ENCODE measurements around the gene OBSCN.
"Not testable (repeated sequence)": the region's sequence is repeated elsewhere in the genome, so short reads cannot be mapped to it uniquely, and the experiment has no call there.

The OBSCN gene

DNA sequence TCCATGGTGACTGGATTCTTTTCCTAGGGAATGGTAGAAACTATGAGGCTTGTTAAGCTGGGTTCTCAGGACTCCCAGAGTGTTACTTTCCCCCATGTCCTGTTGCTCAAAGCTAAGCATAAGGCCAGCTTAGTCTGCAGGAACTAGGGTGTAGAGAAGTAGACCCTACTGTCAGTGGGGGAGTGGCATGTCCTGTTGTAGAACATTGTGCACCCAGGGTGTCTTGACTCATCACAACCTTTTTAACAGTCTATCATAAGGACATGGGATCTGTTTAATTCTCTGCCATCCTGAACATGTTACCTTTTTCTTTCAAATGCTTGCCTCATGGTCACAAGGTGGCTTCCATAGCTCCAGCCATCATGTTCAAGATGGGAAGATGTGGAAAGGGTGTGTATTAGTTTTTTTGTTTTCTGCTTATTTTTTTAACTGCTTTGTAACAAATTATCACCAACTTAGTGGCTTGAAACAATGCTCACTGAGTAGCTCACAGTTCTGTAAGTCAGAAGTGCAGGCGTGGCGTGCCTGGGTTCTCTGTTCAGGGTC is 17.4 kb downstream of the OBSCN start:
- no peak for DNase-seq

DNA sequence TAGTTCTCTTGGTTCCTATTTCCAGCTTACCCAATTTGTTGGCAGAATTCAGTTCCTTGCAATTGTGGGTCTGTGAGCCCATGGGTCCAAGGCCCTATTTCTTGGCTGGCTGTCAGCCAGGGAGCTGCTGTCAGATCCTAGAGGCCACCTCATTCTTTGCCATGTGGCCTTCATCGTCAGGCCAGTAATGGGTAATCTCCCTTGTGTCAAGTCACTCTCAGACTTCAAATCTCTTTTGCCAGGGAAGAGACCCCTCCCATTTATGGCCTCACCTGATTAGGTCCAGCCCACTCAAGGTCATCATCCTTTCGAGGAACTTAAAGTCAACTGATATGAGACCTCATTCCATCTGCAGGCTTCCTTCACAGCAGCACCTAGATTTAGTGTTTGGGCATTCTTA is 17.9 kb downstream of the OBSCN start:
- DNase-seq: no peak

DNA sequence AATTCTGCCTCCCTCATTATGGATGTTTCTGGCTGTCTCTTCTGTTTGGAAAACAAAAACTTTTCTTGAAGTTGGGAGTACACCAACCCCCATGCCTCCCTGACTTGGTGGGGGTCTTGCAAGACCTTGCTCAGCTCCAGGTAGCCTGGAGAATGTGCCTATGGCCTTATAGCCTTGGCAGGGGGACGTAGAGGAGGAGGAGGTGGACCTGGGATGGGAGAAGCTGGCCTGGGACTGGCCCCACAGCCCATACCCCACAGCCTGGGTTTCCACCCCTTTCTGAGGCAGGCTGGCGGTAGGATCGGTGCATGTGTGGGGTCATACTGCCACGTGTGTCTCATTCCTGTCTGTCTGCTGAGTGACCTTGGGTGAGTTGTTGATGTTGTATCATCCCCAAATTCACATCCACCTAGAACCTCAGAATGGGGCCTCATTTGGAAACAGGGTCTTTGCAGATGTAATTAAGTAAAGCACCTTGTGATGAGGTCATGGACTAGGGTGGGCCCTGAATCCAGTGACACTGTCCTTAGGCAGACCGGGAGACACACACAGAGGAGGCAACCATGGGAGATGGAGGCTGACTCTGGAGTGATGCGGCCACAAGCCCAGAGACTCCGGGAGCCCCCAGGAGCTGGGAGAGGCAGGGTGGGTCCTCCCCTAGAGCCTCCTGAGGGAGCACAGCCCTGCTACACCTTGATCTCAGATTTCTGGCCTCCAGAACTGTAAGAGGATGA is 18.5 kb downstream of the OBSCN start:
- DNase-seq: no peak

GRCh38 chr1:228226956-228227791 is 19.3 kb downstream of the OBSCN start:
- DNase-seq: no peak

DNA sequence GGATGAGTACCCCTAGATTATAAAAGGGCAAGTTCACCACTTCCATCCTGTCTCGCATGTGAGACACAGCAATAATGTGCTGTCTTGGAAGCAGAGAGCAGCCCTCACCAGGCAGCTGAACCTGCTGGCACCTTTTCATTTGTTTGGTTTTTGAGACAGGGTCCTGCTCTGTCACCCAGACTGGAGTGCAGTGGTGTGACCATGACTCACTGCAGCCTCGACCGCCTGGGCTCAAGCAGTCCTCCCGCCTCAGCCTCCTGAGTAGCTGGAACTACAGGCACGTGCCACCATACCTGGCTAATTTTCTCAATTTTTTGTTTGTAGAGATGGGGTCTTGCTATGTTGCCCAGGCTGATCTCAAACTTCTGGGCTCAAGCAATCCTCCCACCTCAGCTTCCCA is 20.3 kb downstream of the OBSCN start:
- not testable (repeated sequence) for DNase-seq

DNA sequence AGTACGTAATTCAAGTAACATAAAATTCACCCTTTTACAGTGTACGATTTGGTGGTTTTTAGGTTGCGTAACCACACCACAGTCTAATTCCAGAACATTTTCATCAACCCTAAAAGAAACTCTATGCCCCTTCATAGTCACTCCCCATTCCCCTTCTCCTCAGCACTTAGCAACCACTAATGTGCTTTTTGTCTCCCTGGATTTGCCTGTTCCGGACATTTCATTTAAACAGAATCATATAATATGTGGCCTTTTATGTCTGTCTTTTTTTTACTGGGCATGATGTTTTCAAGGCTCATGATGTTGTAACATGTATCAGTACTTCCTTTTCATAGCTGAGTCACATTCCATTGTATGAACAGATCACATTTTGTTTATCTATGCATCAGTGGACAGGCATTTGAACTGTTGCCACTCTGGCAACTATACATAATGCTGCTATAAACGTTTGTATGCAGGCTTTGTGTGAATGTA is 20.8 kb downstream of the OBSCN start:
- no peak for DNase-seq

DNA sequence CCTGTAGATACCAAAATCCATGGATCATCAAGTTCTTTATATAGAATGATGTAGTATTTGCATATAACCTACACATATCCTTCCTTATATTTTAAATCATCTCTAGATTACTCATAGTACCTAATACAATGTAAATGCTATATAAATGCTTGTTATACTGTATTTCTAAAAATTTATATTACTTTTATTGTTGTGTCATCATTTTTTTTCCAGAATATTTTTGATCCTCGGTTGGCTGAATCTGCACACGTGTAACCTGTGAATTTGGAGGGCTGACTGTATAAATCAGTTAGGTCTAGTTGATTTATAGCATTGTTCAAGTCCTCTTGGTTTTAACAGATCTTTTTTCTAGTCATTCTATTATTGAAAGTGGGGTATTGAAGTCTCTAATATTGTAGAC is 23.3 kb downstream of the OBSCN start:
- DNase-seq: no peak

- no peak for DNase-seq
Measured at GRCh38 chr1:228233136-228233535, 25.3 kb downstream of the OBSCN start.

DNA sequence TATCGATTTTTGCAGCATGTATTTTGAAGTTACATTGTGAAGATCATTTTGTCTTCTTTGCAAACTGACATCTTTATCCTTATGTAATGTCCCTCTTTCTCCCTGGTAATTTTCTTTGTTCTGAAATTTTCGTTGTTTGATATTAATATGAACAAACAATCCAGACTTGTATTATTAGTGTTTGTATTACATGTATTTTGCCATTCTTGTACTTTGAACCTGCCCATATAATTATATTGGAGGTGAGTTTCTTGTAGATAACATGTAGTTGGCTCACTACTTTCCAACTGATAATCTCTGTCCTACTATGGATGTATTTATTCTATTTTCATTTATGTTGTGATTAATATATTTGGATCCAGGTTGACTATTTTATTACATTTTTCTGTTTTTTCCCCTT is 27.1 kb downstream of the OBSCN start:
- no peak for DNase-seq

- no peak for DNase-seq
Measured at GRCh38 chr1:228236744-228237143, 28.9 kb downstream of the OBSCN start.

- no peak for DNase-seq
Measured at GRCh38 chr1:228238007-228238406, 30.2 kb downstream of the OBSCN start.

GRCh38 chr1:228238461-228238860 is 30.6 kb downstream of the OBSCN start:
- no peak for DNase-seq

- DNase-seq: no peak
Measured at GRCh38 chr1:228240411-228241240, 32.8 kb downstream of the OBSCN start.

DNA sequence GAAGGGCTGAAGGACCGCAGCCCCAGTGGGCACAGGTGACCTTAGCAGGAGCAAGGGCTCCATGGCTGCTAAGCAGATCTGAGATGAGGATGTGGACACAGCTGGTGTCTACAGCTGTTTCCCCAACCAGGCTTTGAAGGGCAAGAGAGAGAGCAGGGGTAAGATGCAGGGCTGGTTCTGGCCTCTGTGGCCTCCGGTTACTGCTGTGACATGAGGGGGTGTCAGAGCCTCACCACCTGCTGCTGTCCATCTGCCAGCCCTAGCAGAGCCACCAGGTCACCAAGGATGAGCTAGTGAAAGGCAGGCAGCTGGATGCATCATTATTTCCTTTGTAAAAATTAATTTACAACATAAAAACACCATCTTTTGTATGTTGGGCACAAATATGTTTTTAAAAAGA is 33.4 kb downstream of the OBSCN start:
- no peak for DNase-seq

GRCh38 chr1:228242409-228242808 is 34.6 kb downstream of the OBSCN start:
- DNase-seq: no peak

DNA sequence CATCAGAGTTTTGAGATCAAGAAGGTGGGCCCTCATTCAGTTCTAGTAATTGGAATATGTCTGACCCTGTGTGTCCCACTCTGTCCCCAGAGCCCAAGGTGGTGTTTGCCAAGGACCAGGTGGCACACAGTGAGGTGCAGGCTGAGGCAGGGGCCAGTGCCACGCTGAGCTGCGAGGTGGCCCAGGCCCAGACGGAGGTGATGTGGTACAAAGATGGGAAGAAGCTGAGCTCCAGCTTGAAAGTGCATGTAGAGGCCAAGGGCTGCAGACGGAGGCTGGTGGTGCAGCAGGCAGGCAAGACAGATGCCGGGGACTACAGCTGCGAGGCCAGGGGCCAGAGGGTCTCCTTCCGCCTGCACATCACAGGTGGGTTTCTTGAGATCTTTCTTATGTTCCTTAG is 35.2 kb downstream of the OBSCN start:
- no peak for DNase-seq

- DNase-seq: not testable (repeated sequence)
Measured at GRCh38 chr1:228243989-228244388, 36.1 kb downstream of the OBSCN start.

GRCh38 chr1:228245111-228245510 is 37.3 kb downstream of the OBSCN start:
- DNase-seq: no peak

DNA sequence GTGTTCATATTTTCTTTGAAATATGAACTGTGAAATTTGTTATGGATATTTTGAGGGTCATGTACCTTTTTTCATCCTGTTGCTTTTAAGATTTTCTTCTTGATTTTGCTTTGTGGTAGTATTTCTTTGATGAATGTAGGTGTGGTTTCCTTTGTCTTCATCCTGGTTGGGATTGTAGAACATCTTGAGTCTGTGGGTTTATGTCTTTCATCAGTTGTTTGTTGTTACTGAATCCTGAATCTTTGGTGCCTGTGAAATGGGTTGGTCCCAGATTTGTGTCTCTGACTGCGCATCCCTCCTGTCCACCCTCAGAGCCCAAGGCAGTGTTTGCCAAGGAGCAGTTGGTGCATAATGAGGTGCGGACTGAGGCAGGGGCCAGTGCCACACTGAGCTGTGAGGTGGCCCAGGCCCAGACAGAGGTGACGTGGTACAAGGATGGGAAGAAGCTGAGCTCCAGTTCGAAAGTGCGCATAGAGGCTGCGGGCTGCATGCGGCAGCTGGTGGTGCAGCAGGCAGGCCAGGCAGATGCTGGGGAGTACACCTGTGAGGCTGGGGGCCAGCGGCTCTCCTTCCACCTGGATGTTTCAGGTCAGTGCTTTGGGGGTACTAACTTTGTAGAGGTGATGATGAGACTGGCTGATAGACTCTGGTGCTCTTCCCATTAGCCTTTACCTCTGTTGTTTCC is 38.5 kb downstream of the OBSCN start:
- no peak for DNase-seq

DNA sequence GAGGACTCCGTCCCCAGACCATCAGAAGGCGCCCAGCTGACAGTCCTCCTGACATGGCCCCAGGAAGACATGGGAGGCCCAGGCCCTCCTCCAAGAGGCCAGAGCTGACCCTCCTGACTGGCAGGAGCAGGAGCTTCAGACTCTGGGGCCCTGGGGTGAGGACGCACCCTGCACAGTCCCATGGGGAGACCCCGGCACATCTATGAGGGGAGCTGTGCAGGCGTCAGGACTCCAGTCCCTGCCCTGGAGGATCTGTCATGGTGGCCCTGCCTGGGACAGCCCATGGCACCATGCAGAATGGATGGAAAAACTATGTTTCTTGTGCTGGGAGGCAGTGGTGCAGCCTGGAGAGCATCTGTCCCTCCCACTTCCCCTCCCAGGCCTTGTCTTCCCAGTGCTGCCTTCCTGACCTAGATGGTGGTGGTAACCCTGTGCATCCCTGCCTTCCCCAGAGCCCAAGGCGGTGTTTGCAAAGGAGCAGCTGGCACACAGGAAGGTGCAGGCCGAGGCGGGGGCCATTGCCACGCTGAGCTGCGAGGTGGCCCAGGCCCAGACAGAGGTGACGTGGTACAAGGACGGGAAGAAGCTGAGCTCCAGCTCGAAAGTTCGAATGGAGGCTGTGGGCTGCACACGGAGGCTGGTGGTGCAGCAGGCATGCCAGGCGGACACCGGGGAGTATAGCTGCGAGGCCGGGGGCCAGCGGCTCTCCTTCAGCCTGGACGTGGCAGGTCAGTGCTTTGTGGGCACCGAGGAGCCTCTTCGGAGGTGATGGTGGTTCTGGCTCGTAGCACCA is 41.9 kb downstream of the OBSCN start:
- DNase-seq: no peak

Measured in amygdala (tissue), 56 donors.